RKO (cell line): Measurements from ENCODE around the gene ACY1.
A peak's percentile ranks its signal among the peaks of the same experiment; 100 is the strongest.

Experiments
- DNase-seq: peaks from one replicate; pipeline ENCODE4 v3.0.0-alpha.2; 2016; ENCODE audit warnings: low spot score

The ACY1 gene

GRCh38 chr3:51982838-51983577 is at the start of gene ACY1:
Gene ACY1 (plus strand): TSS chr3:51983535. CDS start chr3:51984065, 530 bp downstream.
- DNase-seq = peak; percentile 91

- DNase-seq = no peak
Observed at GRCh38 chr3:51934139-51934850, 49.0 kb upstream of the ACY1 start.

- DNase-seq = no peak
Observed at GRCh38 chr3:51934991-51935885, 48.1 kb upstream of the ACY1 start.

- no peak for DNase-seq
Observed at GRCh38 chr3:51935886-51936755, 47.2 kb upstream of the ACY1 start.

- peak; percentile 26 for DNase-seq
Observed at GRCh38 chr3:51937014-51937413, 46.3 kb upstream of the ACY1 start.

- no peak for DNase-seq
Observed at GRCh38 chr3:51937611-51938450, 45.5 kb upstream of the ACY1 start.

GRCh38 chr3:51938780-51939425 is 44.4 kb upstream of the ACY1 start:
- no peak for DNase-seq

GRCh38 chr3:51940648-51941462 is 42.5 kb upstream of the ACY1 start:
- DNase-seq = peak; percentile 26

GRCh38 chr3:51941463-51941797 is 41.9 kb upstream of the ACY1 start:
- DNase-seq = no peak

GRCh38 chr3:51941798-51942602 is 41.3 kb upstream of the ACY1 start, which contains the start of the genes PARP3 and RRP9:
Gene PARP3 (plus strand): TSS chr3:51942363. CDS start chr3:51943356, 993 bp downstream.
Gene RRP9 (minus strand): TSS chr3:51941904. CDS start chr3:51941867, 37 bp downstream.
- peak; percentile 100 for DNase-seq

GRCh38 chr3:51942603-51943450 is 40.5 kb upstream of the ACY1 start:
- DNase-seq = peak; percentile 78

GRCh38 chr3:51943451-51944391 is 39.6 kb upstream of the ACY1 start:
- no peak for DNase-seq

GRCh38 chr3:51944451-51945021 is 38.8 kb upstream of the ACY1 start:
- DNase-seq = no peak

- no peak for DNase-seq
Observed at GRCh38 chr3:51945031-51945840, 38.1 kb upstream of the ACY1 start.
